Gastrocnemius medialis (tissue), 4 donors: Measurements from ENCODE around the gene MS4A4E.

ENCODE experiments used
- CTCF ChIP-seq, 5 experiments: fragments of 450-650 bp in 3 of 5; fragments of 200-600 bp in 2 of 5; sonication (generic) in 2 of 5; IDR thresholded peaks in 4 of 5; conservative IDR thresholded peaks in 1 of 5; 1 replicate in 4 of 5; 2 replicates in 1 of 5; pipeline ENCODE4 v1.5.1; 2016 to 2019; ENCODE audit warnings: antibody characterized with exemption in 5 of 5, mild to moderate bottlenecking in 3 of 5, moderate library complexity in 3 of 5
- POLR2A ChIP-seq, 2 donors: fragments of 450-650 bp; IDR thresholded peaks; one replicate each; pipeline ENCODE4 v1.6.1; 2017; ENCODE audit warnings: antibody characterized with exemption in 2 of 2, mild to moderate bottlenecking in 2 of 2, moderate library complexity in 2 of 2

DNA sequence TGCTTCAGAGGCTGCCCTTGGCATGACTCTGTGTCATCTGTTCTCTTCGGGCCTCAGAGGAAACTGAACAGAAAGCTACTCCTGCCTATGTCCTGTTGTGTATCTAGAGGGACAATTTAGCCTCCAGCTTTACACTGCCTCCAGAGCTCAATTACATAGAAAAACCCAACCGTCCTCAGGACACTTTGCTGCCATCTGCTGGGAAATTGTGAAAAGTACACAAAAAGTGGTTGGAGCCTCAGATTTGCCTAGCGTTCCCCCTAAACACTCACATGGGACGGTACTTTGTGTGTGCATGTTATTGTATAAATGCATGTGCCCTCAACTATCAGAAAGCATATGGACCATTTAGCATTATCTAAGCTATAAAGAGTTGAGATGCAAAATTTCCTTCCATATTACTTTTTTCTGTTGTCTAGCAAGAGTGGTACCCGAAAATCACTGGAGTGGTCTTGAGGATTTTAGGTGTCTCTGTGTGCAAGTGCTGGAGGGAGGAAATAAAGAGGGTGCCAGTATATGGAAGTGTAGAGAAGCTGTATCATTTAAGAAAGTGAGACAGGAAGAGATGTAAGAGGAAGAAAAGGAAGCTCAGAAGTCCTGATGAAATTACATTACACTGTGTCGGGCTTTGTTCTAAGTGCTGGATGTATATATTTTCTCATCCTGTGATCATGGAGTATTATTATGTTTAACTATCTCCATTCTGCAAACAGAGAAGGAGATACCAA is 8.7 kb upstream of the MS4A4E start:
- TF ChIP-seq CTCF (IDR thresholded peaks at IDR 0.05 in 4 of 5, conservative IDR thresholded peaks at IDR 0.05 in 1 of 5), result peak in 1 of 5 experiments; percentile 13
- TF ChIP-seq POLR2A (IDR thresholded peaks at IDR 0.05), result no peak
